ENCODE data around the gene CNTFR. TPM values are rescaled to one million over a fixed set of nuclear protein-coding genes. Genes with fewer than 3 reads are reported as not detected.
A peak's percentile ranks its signal among the peaks of the same experiment; 100 is the strongest.

CNTFR gene
- polyA plus RNA-seq, 1 donor (not counting 4 experiments of a cell fraction or from before 2014, with no cell fraction given): 0.42 TPM

DNA sequence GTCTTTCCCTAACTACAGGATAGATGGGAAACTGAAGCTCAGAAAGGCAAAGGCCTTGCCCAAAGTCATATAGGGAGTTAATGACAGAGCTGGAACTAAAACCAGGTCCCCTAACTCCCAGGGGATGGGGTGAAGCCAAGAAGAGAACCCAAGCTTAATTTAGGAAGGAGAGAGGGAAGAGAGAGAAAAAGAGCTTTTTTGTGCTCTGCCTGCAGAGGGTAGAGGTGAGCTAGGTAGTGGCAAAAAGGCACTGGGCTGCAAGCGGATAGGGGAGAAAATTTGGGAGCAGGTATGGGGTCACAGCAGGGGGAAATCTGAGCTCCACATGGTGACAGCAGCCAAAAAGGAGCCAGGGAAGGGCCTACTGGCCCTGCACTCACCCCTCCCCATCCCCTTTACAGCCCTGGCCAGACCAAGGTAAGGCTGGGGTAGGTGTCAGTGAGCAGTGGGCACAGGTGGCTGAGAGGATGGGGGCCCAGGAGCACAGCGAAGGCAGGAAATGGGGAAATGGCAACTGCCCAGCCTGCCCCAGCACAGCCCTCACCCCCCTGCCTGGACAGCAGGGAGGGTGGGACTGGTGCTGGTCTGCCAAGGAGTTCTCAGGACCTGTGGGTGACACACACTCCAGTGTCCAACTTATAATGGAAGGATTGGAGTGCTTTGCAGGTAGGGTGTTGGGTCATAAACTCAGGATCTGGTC, 70.1 kb downstream of the CNTFR start:
- no peak overlapping the region for H3K27ac ChIP-seq (ENCODE audit: control insufficient read depth, insufficient read depth, low read length)
- no peak overlapping the region for H3K4me3 ChIP-seq (ENCODE audit: control insufficient read depth in 2 of 3, extremely low read depth in 1 of 3, insufficient read depth in 2 of 3, low read depth in 1 of 3, low read length in 3 of 3)
- FAIRE-seq (no peak), DNase-seq (ENCODE audit: low read depth, low spot score) (no peak)
- no peak overlapping the region for H3K4me2 ChIP-seq (ENCODE audit: control insufficient read depth, extremely low read depth, insufficient read depth, low read depth, low read length)
- H3K4me1 ChIP-seq (ENCODE audit: control insufficient read depth, extremely low read depth, insufficient read depth, low read length): peaks cover 5% of the 10 kb centered on the region
- TF ChIP-seq, protein P1, sequence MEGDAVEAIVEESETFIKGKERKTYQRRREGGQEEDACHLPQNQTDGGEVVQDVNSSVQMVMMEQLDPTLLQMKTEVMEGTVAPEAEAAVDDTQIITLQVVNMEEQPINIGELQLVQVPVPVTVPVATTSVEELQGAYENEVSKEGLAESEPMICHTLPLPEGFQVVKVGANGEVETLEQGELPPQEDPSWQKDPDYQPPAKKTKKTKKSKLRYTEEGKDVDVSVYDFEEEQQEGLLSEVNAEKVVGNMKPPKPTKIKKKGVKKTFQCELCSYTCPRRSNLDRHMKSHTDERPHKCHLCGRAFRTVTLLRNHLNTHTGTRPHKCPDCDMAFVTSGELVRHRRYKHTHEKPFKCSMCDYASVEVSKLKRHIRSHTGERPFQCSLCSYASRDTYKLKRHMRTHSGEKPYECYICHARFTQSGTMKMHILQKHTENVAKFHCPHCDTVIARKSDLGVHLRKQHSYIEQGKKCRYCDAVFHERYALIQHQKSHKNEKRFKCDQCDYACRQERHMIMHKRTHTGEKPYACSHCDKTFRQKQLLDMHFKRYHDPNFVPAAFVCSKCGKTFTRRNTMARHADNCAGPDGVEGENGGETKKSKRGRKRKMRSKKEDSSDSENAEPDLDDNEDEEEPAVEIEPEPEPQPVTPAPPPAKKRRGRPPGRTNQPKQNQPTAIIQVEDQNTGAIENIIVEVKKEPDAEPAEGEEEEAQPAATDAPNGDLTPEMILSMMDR (optimal IDR thresholded peaks at IDR 0.05 in 1 of 3, IDR thresholded peaks at IDR 0.05 in 1 of 3, conservative IDR thresholded peaks at IDR 0.05 in 1 of 3; ENCODE audit: extremely low read depth in 1 of 3, insufficient read depth in 2 of 3, low read length in 3 of 3): peak; percentile 21 to 44 (median 24)
- TF ChIP-seq EZH2 (IDR thresholded peaks at IDR 0.05; ENCODE audit: low read length): no peak
- no peaks in the 10 kb centered on the region for H3K9me1 ChIP-seq (ENCODE audit: control insufficient read depth, extremely low read depth, insufficient read depth, low read length)
- dilution Hi-C loops (cut with MboI; ENCODE audit: extremely low pct_ligation_motif_present, low sequenced_read_pairs): no loop called here
- H3K9ac ChIP-seq (ENCODE audit: control insufficient read depth, extremely low read depth, insufficient read depth, low read length): no peak overlapping the region
- H3K79me2 ChIP-seq (ENCODE audit: control insufficient read depth, insufficient read depth, low read length): no peaks in the 10 kb centered on the region
- no peaks in the 10 kb centered on the region for H3K9me3 ChIP-seq (ENCODE audit: control insufficient read depth, low read depth, low read length)
- H4K20me1 ChIP-seq (ENCODE audit: control insufficient read depth, extremely low read depth, insufficient read depth, low read length): no peaks in the 10 kb centered on the region
- H3K36me3 ChIP-seq (ENCODE audit: control insufficient read depth in 2 of 2, extremely low read depth in 1 of 2, insufficient read depth in 2 of 2, low read length in 2 of 2): no peaks in the 10 kb centered on the region
- H3K27me3 ChIP-seq (ENCODE audit: control insufficient read depth, extremely low read depth, insufficient read depth, low read length): peaks cover 20% of the 10 kb centered on the region
- no peak overlapping the region for H2AFZ ChIP-seq (ENCODE audit: control insufficient read depth, low read length)

DNA sequence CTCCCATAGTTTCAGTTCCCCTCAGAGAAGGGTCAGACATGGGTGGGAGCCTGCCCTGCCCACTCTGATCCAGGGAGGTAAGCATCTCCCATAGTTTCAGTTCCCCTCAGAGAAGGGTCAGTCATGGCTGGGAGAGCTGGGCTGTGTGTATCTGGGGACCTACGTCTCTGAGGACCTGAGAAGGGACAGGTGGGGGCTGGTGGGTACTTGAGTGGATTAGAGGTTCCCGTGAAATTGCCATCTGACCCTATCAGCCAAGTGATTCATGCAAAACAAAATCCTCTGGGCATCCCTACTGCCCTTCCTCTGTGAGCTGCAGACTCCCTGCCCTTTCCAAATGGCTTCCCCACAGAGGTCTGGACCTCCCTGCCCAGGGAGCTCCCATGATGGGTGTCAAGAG, 70.6 kb downstream of the CNTFR start:
- Histone ChIP-seq H3K4me3 (ENCODE audit: control insufficient read depth in 2 of 3, extremely low read depth in 1 of 3, insufficient read depth in 2 of 3, low read depth in 1 of 3, low read length in 3 of 3) (no peak overlapping the region), H3K79me2 (ENCODE audit: control insufficient read depth, insufficient read depth, low read length) (no peaks in the 10 kb centered on the region), H3K27me3 (ENCODE audit: control insufficient read depth, extremely low read depth, insufficient read depth, low read length) (peaks cover 20% of the 10 kb centered on the region), H3K9me3 (ENCODE audit: control insufficient read depth, low read depth, low read length) (no peaks in the 10 kb centered on the region), H2AFZ (ENCODE audit: control insufficient read depth, low read length) (no peak overlapping the region), H3K4me1 (ENCODE audit: control insufficient read depth, extremely low read depth, insufficient read depth, low read length) (peaks cover 5% of the 10 kb centered on the region), H4K20me1 (ENCODE audit: control insufficient read depth, extremely low read depth, insufficient read depth, low read length) (no peaks in the 10 kb centered on the region), H3K27ac (ENCODE audit: control insufficient read depth, insufficient read depth, low read length) (no peak overlapping the region), H3K9me1 (ENCODE audit: control insufficient read depth, extremely low read depth, insufficient read depth, low read length) (no peaks in the 10 kb centered on the region), H3K36me3 (ENCODE audit: control insufficient read depth in 2 of 2, extremely low read depth in 1 of 2, insufficient read depth in 2 of 2, low read length in 2 of 2) (no peaks in the 10 kb centered on the region), H3K9ac (ENCODE audit: control insufficient read depth, extremely low read depth, insufficient read depth, low read length) (no peak overlapping the region), H3K4me2 (ENCODE audit: control insufficient read depth, extremely low read depth, insufficient read depth, low read depth, low read length) (no peak overlapping the region)
- FAIRE-seq (no peak), DNase-seq (ENCODE audit: low read depth, low spot score) (no peak)
- dilution Hi-C loops (cut with MboI; ENCODE audit: extremely low pct_ligation_motif_present, low sequenced_read_pairs): no loop called here
- TF ChIP-seq, protein P1 (optimal IDR thresholded peaks at IDR 0.05 in 1 of 3, IDR thresholded peaks at IDR 0.05 in 1 of 3, conservative IDR thresholded peaks at IDR 0.05 in 1 of 3; ENCODE audit: extremely low read depth in 1 of 3, insufficient read depth in 2 of 3, low read length in 3 of 3): no peak
- TF ChIP-seq EZH2 (IDR thresholded peaks at IDR 0.05; ENCODE audit: low read length): no peak
